Head of caudate nucleus (tissue), 42 donors: ENCODE data around the gene TRMT1L.
"Not testable (repeated sequence)": the region's sequence is repeated elsewhere in the genome, so short reads cannot be mapped to it uniquely, and the experiment has no call there.

Experiments used
- DNase-seq, 42 donors: peaks; one replicate each; pipeline versions ENCODE4 v3.0.0 to v3.0.0-alpha.2; 2020 to 2021; ENCODE audit warnings: mixed read lengths in 7 of 42
- intact Hi-C: fragments of 100-400 bp; cut with DNase I; formaldehyde crosslinking; loops from one replicate; pipeline ENCODE4 v1.15.0; 2022

TRMT1L gene, protein sequence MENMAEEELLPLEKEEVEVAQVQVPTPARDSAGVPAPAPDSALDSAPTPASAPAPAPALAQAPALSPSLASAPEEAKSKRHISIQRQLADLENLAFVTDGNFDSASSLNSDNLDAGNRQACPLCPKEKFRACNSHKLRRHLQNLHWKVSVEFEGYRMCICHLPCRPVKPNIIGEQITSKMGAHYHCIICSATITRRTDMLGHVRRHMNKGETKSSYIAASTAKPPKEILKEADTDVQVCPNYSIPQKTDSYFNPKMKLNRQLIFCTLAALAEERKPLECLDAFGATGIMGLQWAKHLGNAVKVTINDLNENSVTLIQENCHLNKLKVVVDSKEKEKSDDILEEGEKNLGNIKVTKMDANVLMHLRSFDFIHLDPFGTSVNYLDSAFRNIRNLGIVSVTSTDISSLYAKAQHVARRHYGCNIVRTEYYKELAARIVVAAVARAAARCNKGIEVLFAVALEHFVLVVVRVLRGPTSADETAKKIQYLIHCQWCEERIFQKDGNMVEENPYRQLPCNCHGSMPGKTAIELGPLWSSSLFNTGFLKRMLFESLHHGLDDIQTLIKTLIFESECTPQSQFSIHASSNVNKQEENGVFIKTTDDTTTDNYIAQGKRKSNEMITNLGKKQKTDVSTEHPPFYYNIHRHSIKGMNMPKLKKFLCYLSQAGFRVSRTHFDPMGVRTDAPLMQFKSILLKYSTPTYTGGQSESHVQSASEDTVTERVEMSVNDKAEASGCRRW

DNA sequence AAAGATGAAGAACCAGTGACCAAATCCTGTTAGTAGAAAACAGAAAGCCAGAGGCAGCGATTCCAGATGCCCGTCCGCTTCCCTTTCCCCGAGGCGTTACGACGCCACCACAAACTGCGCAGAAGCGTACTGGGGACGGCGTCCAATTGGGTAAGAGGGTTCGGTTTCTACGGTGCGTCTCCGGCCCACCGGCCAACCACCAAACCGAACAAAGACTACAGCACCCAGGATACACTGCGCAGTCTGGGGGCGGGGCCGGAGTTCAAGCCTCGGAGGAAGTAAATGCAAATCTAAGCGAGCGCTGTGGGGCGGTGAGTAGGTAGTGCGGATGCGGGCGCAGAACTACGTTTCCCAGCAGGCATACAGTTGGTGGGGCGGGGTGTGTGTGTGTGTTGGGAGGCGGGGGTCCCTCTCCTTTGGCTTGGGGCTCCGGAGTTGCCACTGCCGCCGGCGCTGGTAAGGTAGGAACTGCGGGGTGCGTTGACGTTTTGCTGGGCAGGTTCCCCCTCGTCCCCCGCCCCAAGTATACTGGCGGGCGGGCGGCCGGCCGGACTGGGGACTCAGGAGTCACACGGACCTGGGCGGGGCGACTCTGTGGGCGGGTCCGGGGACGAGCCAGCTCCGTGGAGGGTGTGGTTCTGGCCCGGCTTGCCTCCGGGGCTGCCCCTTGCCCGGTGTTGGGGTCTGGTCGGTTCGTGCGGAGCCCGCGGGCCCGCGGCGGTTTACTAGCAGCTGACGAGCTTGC is at the start of gene TRMT1L, which contains the start of gene SWT1:
TRMT1L (minus strand) TSS at position 100 of the 745 bp plus-strand sequence. CDS start 241 bp downstream, outside the sequence.
SWT1 (plus strand) TSS at position 314 of the 745 bp plus-strand sequence. CDS start 3,675 bp downstream, outside the sequence.
- DNase-seq, result peak; percentile 99 to 100 (median 100)
- intact Hi-C loops, result loop anchor here (2.0 to 10.0 kb wide), 5 partner anchors 110 to 1218 kb away; partner anchors contain the start of genes EDEM3, IVNS1ABP, ODR4 and RNF2

GRCh38 chr1:185200889-185201288 is 44.1 kb upstream of the TRMT1L start:
- no peak for DNase-seq
- intact Hi-C loops, result no loop called here

DNA sequence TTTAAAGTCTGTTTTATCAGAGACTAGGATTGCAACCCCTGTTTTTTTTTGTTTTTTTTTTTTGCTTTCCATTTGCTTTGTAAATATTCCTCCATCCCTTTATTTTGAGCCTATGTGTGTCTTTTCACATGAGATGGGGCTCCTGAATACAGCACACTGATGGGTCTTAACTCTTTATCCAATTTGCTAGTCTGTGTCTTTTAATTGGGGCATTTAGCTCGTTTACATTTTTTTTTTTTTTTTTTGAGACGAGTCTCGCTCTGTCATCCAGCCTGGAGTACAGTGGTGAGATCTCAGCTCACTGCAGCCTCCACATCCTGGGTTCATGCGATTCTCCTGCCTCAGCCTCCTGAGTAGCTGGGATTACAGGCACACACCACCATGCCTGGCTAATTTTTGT is 42.0 kb upstream of the TRMT1L start:
- DNase-seq, intact Hi-C loops: not testable (repeated sequence)

- intact Hi-C loops, result no loop called here
Observed at GRCh38 chr1:185193756-185194155, 37.0 kb upstream of the TRMT1L start.

DNA sequence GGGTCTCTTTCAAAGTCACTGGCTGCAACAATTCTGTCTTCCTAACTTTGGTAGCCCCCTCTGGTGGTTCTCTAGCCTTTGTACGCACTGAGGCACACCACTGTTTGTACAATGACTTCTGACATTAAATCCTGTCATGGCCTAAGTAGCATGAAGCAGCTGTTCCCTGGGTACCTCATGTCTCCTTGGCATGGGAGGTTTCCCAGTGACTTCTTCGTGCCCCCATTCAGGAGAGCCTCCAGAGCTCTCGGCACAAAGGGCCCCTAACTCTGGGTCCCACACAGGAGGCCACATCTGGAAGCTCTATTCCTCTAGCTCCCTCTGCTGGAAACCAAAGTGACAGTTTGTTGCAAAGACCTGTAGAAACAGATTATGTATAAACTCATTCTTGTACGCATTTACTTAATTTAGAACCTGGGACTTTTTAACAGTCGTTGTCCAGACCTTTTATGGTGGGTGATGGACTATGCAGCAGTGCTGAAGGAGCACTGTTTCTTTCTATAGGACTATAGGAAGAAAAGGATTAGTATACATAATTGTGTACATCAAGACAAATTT is 13.6 kb upstream of the TRMT1L start:
- intact Hi-C loops, result no loop called here
- DNase-seq, result peak in 29 of 42 donors; percentile 14 to 77 (median 52)

More at GRCh38 chr1:185193756-185194155, 37.0 kb upstream of the TRMT1L start:
- no peak for DNase-seq

DNA sequence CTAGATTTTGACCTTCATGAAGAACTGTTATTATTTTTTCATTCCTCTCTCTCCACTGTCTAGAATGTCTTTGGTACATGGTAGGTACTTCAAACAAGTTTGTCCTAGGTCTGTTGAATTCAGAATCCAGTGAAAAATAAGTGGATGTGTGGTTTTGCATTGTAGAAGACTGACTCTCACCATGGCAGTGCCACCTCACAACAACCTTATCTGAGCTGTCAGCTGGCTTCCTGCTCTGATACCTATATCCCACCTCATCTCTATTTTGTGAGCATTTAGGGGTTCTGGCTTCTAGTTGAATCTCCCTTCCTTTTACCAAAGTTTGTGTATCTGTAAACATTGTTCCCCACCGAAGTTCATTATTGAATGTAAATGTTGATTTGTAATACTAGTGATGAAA is 9.4 kb upstream of the TRMT1L start:
- intact Hi-C loops, result no loop called here
- DNase-seq, result no peak

- intact Hi-C loops, result no loop called here
- no peak for DNase-seq
Observed at GRCh38 chr1:185162491-185162890, 5.7 kb upstream of the TRMT1L start.

GRCh38 chr1:185159966-185160365 is 3.2 kb upstream of the TRMT1L start:
- intact Hi-C loops, result loop anchor here (5.0 to 10.0 kb wide), 3 partner anchors 113 to 1215 kb away; partner anchors contain the start of genes ODR4, RNF2 and TPR
- DNase-seq, result peak in 1 of 42 donors; percentile 7

DNA sequence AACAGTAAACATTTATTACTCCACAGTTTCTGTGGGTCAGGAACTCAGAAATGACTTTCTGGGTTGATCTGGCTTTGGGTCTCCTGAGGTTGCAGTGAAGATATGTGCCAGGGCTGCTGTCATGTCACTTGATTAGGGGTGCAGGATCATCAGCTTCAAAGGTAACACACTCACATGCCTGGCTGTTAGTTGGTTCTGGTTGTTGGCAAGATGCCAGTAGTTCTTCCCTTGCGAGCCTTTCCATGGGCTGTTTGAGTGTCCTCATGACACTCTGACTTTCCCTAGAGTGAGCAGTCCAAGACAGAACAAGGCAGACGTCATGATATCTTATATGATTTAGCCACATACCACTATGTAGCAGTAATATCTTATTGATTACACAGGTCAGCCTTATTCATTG is 2.0 kb upstream of the TRMT1L start:
- intact Hi-C loops, result loop anchor here (5.0 to 10.0 kb wide), 3 partner anchors 111 to 1216 kb away; partner anchors contain the start of genes ODR4, RNF2 and TPR
- DNase-seq, result peak in 2 of 42 donors; percentile 1 to 2

- intact Hi-C loops, result loop anchor here (2.0 to 10.0 kb wide), 5 partner anchors 111 to 1217 kb away; partner anchors contain the start of genes EDEM3, IVNS1ABP, ODR4 and RNF2
- peak in 2 of 42 donors; percentile 5 to 17 for DNase-seq
Observed at GRCh38 chr1:185157599-185158412, 1.1 kb upstream of the TRMT1L start.

DNA sequence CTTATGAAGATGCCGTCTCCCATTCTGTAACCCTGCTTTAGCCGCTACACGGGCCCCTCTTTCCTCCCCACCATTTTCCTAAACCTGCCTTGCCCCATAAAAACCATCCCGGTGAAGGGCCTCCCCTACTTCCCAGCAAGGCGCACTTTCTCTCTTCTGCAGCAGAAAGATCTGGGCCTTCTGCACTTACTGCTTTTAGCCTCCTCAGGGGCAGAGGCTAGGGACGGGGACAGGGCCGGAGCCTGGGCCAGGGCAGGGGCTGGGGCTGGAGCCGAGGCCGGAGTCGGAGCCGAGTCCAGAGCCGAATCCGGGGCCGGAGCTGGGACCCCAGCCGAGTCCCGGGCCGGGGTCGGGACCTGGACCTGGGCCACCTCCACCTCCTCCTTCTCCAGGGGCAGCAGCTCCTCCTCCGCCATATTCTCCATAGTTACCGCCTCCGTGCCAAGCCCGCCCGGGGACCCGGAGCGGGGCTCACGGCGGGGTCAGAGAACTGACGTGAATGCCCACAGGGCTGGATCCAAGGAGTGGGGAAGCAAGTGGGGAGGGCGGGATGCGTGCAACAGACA is 382 bp downstream of the TRMT1L start:
- intact Hi-C loops, result loop anchor here (2.0 to 10.0 kb wide), 5 partner anchors 109 to 1218 kb away; partner anchors contain the start of genes EDEM3, IVNS1ABP, ODR4 and RNF2

DNA sequence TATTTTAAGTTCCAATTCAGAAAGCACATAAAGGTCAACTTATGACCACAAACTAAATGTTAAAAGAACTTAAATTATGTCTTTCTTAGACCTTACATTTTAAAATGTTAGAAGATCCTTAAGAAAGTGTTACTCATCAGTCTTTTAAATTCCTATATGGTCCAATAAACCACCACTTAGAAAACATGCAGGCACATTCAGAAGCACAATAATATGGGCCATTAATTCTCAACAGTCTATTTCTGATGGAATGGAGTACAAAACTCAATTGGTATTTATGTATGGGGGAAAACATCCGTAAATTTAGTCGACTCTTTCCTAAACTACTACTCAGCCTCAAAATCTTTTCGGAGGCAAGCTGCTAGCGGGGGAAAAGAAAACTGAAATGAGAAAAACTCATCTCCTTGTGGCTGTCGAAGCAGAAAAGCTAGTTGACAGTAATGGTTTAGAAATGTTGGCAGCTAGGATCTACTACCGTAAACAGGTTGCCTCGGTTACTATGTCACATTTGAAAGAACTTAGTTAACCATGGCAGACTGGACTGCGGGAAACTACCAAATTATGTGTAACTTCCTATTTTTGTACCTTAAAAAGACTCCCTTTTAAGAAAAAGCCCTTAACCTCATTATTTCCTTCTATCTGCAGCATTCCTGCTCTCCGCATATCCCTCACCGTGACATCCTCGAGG is 1.0 kb downstream of the TRMT1L start:
- no peak for DNase-seq
- intact Hi-C loops, result loop anchor here (2.0 to 10.0 kb wide), 5 partner anchors 108 to 1219 kb away; partner anchors contain the start of genes EDEM3, IVNS1ABP, ODR4 and RNF2

More for the DNA sequence above, 382 bp downstream of the TRMT1L start:
- peak in 6 of 42 donors; percentile 21 to 73 (median 58) for DNase-seq

GRCh38 chr1:185154912-185155513 is 1.7 kb downstream of the TRMT1L start:
- intact Hi-C loops, result loop anchor here (5.0 to 10.0 kb wide), 3 partner anchors 108 to 1220 kb away; partner anchors contain the start of genes ODR4, RNF2 and TPR
- DNase-seq, result no peak

GRCh38 chr1:185152187-185152767 is 4.5 kb downstream of the TRMT1L start:
- no peak for DNase-seq
- intact Hi-C loops, result loop anchor here (10.0 kb wide), 1 partner anchor 1223 kb away; the partner anchor contains the start of genes ODR4 and TPR

- intact Hi-C loops, result loop anchor here (10.0 kb wide), 1 partner anchor 1224 kb away; the partner anchor contains the start of genes ODR4 and TPR
- DNase-seq, result no peak
Observed at GRCh38 chr1:185151215-185151614, 5.5 kb downstream of the TRMT1L start.
